ENCODE measurements around the gene MAN2B2.
"Not testable (repeated sequence)": the region's sequence is repeated elsewhere in the genome, so short reads cannot be mapped to it uniquely, and the experiment has no call there.

The MAN2B2 gene

DNA sequence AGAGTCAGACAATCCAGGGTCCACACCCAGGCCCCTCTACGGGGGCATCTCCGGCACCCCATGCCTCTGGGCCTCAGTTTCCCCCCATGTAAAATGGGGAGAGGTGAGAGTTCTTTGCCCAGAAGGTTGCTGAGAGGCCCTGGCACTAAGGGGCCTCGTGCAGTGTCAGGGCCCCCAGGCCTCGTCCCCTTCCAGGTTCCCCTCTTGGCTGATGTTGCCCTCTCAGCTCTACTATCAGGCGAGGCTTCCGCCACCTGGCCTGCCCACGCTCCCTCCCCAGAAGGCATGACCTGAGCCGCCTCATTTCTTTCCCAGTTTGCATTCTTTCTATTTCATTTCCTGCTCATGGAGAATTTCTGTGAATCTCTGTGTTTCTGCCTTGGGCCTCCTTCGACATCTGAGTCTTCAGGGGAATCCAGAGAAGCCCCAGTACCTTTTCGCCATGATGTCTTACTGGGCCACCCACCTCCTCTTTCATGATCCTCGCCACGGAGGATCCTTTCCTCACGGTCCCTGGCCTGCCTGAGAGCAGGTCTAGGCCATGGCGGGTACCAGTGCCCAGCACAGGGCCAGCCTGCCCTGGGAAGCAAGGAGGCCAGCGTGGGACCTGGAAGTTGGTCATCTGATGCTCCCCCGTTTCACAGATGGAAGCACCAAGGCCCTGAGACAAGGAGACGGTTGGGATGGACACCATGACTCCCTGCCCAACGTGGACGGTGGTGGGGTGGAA, 43.6 kb downstream of the MAN2B2 start:
- DNase-seq = no peak

DNA sequence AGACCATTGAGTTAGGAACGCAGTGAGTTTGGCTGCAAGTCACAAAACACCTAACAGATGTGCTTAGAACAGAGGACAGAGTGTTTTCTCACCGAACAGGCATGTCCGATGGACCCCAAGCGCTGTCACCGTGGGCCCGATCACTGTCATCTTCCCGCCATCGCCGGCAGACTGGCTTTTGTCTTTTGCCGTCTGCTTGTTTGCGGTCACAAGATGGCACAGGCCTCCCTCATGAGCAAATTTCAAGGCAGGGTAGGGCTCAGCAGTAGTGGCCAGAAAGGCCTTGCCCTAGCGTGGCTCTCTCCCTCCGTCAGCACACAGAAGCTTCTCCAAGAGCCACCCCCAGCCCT, 44.1 kb downstream of the MAN2B2 start:
- no peak for DNase-seq

DNA sequence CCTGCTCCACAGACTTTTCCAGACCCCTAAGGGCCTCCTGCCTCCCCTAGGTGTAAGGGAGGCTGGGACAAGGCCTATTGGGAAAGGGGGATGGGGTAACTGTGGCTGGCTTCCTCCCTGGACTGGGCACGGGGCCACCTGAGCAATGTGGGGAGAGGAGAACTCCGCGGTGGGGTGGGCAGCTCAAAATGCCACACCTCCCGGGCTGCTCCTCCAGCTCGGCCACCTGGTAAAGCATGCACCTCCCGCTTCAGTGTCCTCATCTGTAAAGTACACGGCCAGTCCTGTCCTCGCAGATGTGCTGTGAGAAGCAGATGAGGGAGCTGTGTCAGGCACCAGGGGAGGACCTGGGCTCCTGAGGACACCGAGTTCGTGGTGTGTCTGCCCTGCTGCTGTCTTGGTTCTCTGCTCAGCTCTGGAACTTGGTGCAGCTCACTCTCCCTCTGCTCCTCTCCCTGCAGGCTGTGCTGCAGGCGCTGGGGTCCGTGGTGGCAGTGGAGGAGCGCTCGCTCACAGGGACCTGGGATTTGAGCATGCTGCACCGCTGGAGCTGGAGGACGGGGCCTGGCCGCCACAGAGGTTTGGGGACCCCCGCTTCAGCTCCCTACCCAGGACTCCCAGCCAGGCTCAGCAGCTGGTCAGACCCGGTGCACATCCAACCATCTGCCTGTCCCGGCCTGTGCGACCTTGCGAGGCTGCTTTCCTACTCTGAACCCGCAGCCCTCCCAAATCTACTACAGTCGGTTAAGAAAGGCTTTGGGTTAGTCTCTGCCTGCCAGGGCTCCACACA, 44.7 kb downstream of the MAN2B2 start:
- DNase-seq = no peak

DNA sequence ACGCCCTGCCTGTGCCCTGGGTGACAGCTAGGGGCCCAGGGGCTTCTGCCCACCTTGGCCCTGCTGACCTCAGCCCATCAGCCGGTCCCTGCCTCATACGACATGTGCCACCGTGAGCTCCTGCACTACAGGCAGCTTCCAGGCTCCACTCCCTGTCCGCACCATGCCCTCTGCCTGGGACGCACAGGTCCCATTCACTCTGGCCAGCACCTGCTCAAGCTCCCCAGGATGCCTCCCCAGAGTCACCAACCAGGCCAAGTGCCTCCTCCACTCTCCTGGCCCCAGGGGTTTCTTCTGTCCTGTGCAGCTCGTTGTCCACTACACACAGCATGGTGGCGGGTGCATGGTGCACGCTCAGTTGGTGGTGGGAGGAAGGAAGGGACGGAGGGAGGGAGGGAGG, 45.3 kb downstream of the MAN2B2 start:
- DNase-seq = no peak

DNA sequence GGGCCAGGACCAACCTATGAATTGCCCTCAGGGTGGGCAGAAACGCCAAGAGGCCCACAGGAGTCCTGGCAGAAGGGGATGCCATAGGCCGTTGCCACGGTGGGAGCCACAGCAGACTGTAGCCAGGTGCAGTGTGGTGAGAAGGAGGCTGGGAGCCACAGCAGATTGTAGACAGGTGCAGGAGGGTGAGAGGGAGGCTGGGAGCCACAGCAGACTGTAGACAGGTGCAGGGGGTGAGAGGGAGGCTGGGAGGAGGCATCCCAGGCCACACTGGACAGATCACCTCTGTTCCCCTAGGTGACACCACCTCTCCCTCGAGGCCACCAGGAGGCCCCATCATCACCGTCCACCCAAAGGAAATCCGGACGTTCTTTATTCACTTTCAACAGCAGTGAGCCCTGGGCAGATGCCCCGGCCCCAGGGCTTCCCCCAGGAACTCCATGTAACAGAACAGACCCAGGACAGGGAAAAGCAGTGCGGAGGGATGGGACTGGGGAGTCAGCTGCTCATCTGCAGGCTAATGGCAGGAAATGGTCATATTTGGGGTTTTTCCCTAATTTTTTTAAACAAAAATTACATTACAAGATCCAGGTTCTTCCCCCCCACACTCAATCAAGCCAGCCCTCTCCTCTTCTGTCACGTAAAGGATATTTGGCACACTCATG, 46.0 kb downstream of the MAN2B2 start:
- no peak for DNase-seq

DNA sequence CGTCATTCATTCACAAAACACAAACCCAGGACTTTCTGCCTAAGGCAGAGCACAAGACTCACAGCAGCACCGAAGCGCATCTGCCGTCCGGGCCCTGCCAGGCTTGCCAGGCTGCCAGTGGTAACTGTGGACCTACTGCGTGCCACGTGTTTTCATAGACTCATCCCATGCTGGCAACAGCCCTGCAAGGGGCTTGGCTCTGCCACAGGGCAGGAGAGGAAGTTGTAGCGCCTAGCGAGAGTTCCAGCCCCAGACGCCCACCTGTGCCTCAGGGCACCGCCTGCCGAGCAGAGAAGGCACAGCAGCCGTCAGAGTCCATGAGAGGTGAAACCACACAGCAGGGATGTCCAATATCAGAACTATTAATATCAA, 46.6 kb downstream of the MAN2B2 start:
- DNase-seq = peak; percentile 14

DNA sequence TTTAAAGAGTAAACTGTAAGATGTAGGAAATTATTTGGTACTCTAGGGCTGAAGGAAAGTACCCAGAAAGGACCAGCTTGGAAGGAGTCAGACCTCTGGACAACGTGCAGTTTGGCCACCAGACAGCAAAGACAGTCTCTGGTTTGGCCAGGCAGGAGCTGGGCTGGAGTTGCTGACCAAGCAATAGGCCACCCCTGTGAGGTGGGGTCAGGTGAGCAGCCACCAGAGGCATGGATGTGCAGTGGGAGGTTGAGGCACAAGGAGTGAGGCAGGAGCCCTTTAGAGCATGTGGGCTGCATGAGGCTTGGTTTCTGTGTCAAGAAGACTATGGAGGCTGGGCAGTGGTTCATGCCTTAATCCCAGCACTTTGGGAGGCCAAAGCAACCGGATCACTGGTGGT, 47.8 kb downstream of the MAN2B2 start:
- no peak for DNase-seq

DNA sequence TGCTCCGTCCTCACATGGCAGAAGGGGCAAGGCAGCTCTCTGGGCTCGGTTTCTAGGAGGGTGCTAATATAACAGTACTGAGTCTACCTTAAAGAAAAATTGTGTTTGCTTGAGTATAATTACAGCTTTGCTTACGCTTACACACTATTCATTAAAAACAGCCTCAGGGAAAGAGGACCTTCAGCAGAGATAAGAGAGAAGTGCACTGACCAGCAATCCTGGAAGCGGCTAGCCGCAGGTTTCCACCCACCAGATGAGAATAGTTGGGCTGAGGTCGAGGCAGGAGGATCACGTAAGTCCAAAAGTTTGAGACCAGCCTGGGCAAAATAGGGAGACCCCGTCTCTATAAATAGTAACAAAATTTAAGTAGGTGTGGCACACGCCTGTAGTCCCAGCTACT, 50.3 kb downstream of the MAN2B2 start:
- DNase-seq = peak; percentile 88

DNA sequence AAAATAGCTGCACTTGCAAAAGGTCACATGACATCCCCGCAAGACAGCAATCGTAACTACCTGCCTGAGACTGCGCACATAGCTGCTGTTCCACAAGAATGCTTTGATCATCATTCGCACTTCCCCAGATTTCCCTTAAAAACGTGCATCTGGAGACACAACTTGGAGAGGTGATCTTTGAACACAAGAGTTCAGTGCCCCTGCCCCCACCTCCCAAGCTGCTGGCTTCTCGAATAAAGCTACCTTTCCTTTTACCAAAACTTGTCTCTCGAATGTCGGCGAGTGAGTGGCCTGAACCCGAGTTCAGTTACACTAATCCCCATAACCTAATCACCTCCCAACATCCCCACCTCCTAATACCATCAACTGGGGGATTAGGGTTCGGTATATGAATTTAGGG, 51.1 kb downstream of the MAN2B2 start:
- DNase-seq = no peak

DNA sequence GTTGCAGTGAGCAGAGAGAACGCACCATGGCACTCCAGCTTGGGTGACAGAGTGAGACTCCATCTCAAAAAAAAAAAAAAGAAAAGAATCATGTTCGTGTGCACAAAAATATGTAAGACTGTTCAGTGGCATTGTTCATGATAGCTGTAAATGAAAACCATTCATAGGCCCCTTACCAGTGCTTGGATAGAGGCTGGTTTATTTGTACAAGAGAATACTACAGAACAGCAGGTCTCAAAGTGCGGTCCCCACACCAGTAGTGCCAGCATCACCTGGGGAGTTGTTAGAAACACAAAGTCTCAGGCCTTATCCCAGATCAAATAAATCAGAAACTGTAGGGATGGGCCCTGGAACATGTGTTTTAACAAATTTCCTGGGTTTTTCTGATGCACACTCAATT, 52.8 kb downstream of the MAN2B2 start:
- DNase-seq = no peak

DNA sequence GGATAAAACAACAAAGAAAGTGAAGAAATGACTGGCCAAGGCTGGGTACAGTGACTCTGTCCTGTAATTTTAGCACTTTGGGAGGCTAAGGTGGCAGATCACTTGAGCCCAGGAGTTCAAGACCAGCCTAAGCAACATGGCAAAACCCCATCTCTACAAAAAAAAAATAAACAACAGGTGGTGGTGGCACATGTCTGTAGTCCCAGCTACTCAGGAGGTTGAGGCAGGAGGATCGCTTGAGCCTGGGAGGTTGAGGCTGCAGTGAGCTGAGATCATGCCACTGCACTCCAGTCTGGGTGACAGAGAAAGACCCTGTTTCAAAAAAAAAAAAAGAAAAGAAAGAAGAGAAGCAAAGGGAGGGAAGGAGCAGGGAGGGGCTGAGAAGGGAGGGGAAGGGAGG, 53.5 kb downstream of the MAN2B2 start:
- not testable (repeated sequence) for DNase-seq

DNA sequence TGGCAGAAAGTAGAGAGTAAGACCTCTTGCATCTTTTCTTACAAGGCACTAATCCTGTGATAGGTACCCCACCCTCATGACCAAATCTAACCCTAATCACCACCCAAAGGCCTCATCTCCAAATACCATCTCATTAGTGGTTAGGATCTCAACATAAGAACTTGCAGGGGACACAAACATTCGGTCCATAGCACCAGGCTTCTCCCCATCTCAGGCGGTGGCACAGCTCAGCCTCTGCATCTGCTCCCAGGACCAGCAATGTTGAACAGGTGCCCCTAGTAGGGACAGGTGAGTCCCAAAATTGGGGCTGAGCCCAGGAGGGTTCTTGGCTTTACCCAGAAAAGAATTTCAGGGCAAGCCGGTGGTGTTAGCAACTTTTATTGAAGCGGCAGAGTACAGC, 57.1 kb downstream of the MAN2B2 start:
- no peak for DNase-seq

DNA sequence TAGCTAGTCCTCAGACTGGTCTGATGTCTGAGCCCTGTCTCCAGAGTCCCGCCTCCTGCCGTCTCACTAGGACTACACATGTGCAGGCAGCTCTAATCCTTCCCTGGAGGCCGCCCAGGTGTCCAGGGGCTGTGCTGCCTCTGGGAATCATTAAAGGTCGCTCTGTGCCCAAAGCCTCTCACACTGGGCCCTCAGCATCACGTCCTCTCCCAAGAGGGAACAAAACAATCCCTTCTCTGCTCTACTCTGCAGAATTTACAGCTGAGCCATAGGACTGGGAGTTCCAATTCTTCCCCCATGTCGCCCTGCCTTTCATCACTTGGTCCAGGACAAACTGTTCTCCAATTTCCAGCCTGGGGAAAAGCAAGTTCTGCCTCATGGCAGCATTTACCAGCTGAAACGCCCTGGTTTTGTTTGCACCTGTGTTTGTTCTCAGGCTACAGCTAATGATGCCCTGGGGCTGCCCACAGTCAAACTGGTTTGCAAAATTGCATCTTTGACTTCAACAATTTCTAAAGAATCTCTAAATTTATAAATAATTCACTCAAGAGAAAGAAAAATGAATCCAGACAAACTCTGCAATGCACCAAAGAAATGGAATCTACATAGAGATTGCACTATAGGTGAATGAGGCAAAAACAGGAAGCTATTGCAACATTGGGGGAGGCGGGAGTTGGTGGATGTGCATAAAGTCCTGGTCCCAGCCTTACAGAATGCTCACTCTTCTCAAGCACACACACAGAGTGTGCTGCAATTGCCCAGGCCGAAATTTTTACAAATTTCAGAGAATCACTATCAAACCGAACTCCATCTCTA, 58.3 kb downstream of the MAN2B2 start:
- peak; percentile 88 for DNase-seq

DNA sequence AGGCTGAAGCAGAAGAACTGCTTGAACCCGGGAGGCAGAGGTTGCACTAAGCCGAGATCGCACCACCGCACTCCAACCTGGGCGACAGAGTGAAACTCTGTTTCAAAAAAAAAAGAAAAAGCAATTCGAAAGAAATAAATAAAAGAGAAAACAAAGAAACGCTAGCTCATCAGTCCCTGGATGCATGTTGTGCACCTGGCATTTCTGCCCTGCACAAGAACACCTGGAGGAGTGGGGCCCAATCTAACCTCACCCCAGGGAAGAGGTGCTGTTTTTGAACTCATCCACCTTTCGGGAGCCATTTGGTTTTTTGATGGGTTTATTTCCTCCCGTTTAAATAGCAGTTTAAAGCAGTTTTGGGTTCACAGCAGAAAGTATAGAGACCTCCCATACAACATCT, 59.8 kb downstream of the MAN2B2 start:
- no peak for DNase-seq

DNA sequence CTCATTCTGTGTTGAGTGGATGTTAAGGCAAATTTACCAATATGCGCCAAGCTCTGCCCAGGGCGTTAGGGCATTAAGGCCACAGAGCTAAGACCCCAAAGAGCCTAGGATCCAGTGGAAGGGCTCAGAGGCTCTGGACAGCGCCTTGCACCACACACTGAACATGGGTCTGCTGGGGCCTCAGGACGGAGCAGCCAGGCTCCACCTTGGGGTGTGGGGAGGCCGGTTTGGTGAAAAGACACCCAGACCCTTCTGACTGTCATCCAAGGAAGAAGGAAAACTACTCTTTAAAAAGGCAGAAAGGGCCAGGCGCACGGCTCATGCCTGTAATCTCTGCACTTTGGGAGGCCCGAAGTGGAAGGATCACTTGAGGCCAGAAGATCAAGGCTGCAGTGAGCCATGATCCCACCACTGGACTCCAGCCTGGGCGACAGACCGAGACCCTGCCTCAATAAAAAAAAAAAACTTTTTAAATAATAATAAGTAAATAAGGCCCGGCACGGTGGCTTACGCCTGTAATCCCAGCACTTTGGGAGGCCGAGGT, 64.2 kb downstream of the MAN2B2 start:
- no peak for DNase-seq

DNA sequence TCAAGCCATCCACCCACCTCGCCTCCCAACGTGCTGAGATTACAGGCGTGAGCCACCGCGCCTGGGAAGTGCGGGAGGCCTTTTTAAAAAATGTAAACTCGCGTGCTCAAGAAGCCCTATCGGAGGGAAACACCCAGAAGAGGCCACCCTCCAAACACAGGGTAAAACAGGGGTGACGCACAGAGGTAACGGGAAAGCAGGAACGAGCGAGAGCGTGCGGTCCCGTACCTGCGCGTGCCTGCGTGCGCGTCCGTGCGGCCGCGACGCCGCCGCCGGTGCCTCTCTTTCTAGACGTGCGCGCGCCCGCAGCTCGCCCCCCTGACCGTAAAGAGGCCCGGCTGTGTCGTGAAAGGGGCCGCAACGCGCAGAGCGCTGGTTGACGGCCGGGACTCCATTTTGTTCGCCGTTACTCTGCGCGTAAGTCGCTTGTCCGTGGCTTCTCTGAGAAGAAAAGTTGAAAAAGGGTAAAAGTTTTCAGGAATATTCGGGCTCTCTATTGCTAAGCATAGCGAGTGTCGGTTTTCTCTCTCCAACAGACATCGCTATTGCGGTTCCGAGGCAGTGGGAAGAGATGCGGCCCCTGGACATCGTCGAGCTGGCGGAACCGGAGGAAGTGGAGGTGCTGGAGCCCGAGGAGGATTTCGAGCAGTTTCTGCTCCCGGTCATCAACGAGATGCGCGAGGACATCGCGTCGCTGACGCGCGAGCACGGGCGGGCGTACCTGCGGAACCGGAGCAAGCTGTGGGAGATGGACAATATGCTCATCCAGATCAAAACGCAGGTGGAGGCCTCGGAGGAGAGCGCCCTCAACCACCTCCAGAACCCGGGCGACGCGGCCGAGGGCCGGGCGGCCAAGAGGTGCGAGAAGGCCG, 65.5 kb downstream of the MAN2B2 start, which contains the start of gene MRFAP1:
Gene MRFAP1, plus strand, starts transcription at position 394 of the 872 bp plus-strand sequence. Its CDS starts 178 bp downstream, at position 572.
- DNase-seq = peak; percentile 95

DNA sequence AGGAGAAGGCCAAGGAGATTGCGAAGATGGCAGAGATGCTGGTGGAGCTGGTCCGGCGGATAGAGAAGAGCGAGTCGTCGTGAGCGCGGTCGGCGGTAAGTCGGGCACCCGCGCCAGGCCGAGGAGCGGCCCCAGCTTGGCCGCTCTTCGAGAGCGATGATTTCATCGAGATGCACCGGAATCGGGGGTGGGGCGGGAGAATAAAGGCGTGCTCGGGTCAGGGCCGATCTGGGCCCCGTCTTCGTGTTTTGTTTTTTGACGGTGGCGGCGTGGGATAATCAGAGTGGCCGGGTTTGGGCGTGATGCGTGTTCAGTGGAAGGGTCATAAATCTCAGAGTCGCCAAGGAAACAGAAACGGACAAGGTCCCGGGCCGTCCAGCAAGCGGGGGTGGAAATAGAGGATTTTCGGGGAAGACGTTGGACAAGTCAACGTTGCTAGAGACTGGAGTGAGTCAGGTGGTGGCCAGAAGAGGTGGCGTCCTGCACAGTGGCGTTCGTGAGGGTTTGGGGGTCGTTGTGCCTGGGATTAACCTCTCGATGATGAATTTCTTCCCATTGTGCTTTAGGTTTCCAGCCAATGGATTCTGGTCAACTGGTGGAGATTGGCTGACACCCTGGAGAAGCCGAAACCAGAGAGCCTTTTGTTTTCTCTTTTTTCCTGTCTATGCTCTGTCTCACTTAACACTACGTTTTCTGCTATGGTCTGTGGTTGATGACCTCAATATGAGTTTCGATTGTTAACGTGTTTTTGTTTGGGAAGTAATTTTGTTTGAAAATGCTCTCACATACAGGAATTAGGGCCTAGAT, 66.4 kb downstream of the MAN2B2 start:
- peak; percentile 26 for DNase-seq

DNA sequence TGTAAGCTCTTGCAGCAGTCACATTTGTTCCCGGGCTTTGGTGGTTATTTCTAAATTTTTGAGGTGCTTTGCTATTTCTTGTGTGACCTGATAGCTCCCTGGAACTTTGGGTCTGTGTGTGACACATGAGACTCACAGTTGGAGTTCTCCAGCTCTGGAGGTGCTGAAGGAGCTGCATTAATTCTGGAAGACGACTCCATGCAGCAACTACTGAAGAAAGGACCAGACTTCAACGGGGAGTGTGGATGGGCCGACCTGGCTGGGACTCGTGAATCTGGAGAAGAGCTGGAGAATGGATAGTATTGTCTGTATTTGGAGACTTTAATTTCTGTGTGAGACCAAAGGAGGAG, 67.0 kb downstream of the MAN2B2 start:
- DNase-seq = no peak

DNA sequence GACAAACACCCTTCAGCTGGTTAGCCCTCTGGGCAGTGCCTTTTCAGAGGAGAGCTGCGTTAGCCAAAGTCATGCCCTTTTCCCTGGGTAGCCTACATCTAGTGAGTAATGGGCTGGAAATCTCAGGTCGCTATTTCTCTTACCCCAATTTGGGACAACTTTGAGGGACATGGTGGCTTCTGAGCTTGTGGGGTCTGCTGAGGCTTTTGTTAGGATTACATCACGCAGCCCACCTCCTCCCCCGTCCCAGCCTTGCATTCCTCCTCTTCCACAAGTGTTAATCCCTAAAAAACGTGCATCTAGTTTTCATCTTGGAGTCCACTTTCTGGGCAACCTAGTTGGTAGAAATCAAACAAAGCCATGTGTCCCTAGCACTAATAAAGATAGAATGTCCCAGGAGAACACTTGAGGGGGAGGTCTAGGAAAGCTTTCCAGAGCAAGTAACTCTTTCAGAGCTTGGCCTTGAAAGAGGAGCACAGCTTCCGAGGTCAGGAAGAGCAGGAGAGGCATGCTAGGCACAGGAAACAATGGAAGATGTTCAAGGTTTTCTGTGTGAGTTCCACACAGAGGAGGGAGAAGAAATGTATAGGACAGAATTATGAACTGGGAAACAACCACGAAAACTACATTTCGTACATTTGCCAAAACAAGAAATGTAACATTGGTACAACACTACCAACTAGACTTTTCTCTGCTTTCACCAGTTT, 68.3 kb downstream of the MAN2B2 start:
- no peak for DNase-seq

DNA sequence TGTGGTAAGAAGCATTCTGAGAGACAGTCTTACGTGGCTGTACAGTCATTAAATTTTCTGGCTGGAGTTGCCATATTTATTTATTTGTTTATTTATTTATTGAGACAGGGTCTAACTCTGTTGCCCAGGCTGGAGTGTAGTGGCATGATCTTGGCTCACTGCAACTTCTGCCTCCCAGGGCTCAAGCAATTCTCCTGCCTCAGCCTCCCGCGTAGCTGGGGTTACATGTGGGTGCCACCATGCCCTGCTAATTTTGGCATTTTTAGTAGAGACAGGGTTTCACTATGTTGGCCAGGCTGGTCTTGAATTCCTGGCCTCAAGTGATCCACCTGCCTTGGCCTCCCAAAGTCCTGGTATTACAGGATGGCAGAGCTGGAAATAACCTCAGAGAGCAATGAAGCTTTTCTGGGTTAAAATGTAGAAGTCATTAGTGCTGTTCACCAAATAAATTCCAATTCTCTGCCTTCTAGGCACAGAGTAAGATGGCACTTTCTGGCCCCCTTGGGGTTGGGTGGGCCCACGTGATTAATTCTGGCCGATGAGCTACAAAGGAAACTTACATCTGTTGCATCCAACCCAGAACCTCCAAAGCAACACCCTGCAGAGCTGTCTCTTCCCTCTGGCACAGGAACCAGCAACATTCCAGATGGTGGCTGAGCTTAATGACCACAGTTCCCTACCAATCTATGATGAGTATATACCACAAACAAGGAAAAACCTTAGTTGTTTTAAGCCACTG, 70.0 kb downstream of the MAN2B2 start:
- no peak for DNase-seq
